ENCODE measurements around the gene CAMTA1. TPM values are rescaled to one million over a fixed set of nuclear protein-coding genes. Genes with fewer than 3 reads are reported as not detected.

CAMTA1 gene
- total RNA-seq, 6 experiments from 2014 or later = 78.1 to 96.6 (median 86.1) TPM

- peaks cover 19% of the 10 kb centered on the region for H3K4me1 Mint-ChIP-seq (ENCODE audit: low read depth)
- H3K27me3 Mint-ChIP-seq (ENCODE audit: insufficient read depth) = peaks cover 9% of the 10 kb centered on the region
- H3K9me3 Mint-ChIP-seq = peaks cover 5% of the 10 kb centered on the region; the same call in 1 of the 2 replicates
- no peak overlapping the region for H3K4me3 Mint-ChIP-seq
- H3K27ac Mint-ChIP-seq = no peak overlapping the region
- TF ChIP-seq, protein P1, sequence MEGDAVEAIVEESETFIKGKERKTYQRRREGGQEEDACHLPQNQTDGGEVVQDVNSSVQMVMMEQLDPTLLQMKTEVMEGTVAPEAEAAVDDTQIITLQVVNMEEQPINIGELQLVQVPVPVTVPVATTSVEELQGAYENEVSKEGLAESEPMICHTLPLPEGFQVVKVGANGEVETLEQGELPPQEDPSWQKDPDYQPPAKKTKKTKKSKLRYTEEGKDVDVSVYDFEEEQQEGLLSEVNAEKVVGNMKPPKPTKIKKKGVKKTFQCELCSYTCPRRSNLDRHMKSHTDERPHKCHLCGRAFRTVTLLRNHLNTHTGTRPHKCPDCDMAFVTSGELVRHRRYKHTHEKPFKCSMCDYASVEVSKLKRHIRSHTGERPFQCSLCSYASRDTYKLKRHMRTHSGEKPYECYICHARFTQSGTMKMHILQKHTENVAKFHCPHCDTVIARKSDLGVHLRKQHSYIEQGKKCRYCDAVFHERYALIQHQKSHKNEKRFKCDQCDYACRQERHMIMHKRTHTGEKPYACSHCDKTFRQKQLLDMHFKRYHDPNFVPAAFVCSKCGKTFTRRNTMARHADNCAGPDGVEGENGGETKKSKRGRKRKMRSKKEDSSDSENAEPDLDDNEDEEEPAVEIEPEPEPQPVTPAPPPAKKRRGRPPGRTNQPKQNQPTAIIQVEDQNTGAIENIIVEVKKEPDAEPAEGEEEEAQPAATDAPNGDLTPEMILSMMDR (IDR thresholded peaks at IDR 0.05) = no peak
- H3K36me3 Mint-ChIP-seq (ENCODE audit: low read depth) = no peaks in the 10 kb centered on the region; the same call in 1 of the 2 replicates
- no peak for DNase-seq
Measured at GRCh38 chr1:7389906-7390603, 604.8 kb downstream of the CAMTA1 start.

DNA sequence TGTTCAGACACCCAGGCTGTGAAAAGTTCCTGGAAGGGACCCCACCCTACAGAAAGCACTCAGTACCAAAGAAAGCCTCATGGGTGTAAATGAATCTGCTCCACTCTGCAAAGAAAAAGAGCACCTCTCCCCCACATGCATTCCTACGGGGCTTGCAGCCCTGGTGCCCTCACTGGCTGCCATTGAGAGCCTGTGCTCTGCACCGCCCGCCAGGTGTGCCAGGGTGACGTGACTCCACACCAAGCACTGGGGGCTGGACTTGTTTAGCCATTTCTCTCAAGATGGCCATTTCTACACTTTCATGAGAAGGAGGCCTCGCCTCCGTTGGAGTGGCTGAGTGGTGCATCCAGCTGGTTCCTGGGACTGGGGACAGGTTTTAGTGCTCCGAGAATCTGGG is 605.3 kb downstream of the CAMTA1 start:
- DNase-seq = no peak
- no peak overlapping the region for H3K27ac Mint-ChIP-seq
- peaks cover 10% of the 10 kb centered on the region for H3K9me3 Mint-ChIP-seq
- H3K36me3 Mint-ChIP-seq (ENCODE audit: low read depth) = peaks cover 5% of the 10 kb centered on the region; the same call in 1 of the 2 replicates
- H3K27me3 Mint-ChIP-seq (ENCODE audit: insufficient read depth) = peaks cover 5% of the 10 kb centered on the region
- TF ChIP-seq, protein P1 (IDR thresholded peaks at IDR 0.05) = no peak
- no peak overlapping the region for H3K4me3 Mint-ChIP-seq
- H3K4me1 Mint-ChIP-seq (ENCODE audit: low read depth) = peaks cover 19% of the 10 kb centered on the region

DNA sequence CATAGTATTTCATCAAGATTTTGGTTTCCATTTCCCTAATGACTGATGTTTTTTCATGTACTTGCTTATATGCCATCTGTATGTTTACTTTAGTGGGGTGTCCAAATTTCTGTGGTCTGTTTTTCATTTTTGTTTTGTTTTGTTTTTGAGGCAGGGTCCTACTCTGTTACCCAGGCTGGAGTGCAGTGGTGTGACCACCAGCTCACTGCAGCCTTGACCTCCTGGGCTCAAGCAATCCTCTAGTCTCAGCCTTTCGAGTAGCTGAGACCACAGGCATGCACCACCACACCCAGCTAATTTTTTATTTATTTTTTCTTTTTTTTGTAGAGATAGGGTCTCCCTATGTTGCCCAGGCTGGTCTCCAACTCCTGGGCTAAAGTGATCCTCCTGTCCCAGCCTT is 607.9 kb downstream of the CAMTA1 start:
- DNase-seq = no peak
- no peak overlapping the region for H3K4me3 Mint-ChIP-seq
- peaks cover 22% of the 10 kb centered on the region for H3K36me3 Mint-ChIP-seq (ENCODE audit: low read depth)
- TF ChIP-seq, protein P1 (IDR thresholded peaks at IDR 0.05) = no peak
- H3K4me1 Mint-ChIP-seq (ENCODE audit: low read depth) = peaks cover 19% of the 10 kb centered on the region
- peaks cover 30% of the 10 kb centered on the region for H3K9me3 Mint-ChIP-seq
- H3K27me3 Mint-ChIP-seq (ENCODE audit: insufficient read depth) = peaks cover 3% of the 10 kb centered on the region
- H3K27ac Mint-ChIP-seq = no peak overlapping the region

GRCh38 chr1:7395251-7395650 is 610.0 kb downstream of the CAMTA1 start:
- Mint-ChIP-seq H3K27ac (no peak overlapping the region), H3K4me1 (ENCODE audit: low read depth) (peaks cover 13% of the 10 kb centered on the region), H3K9me3 (peaks cover 41% of the 10 kb centered on the region), H3K27me3 (ENCODE audit: insufficient read depth) (peaks cover 3% of the 10 kb centered on the region; the same call in 1 of the 2 replicates), H3K4me3 (no peak overlapping the region), H3K36me3 (ENCODE audit: low read depth) (peaks cover 35% of the 10 kb centered on the region)
- TF ChIP-seq, protein P1 (IDR thresholded peaks at IDR 0.05) = no peak
- no peak for DNase-seq

DNA sequence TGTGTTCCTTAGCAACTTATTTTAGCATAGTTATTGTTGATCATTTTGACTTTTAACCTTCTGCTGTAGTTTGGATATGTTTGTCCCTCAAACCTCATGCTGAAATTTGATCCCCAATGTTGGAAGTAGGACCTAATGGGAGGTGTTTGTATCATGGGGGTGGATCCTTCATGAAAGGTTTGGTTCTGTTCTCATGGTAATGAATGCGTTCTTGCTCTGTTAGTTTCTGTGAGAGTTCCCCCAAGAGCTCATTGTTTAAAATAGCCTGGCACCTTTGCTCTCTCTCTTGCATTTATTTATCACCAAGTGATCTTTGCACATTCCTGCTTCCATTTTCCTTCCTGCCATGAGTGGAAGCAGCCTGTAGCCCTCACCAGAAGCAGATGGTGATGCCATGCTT is 613.7 kb downstream of the CAMTA1 start:
- Mint-ChIP-seq H3K36me3 (ENCODE audit: low read depth) (peaks cover 37% of the 10 kb centered on the region), H3K4me1 (ENCODE audit: low read depth) (peaks cover 25% of the 10 kb centered on the region), H3K27me3 (ENCODE audit: insufficient read depth) (peaks cover 3% of the 10 kb centered on the region; the same call in 1 of the 2 replicates), H3K4me3 (no peak overlapping the region), H3K27ac (no peak overlapping the region), H3K9me3 (peaks cover 43% of the 10 kb centered on the region)
- TF ChIP-seq, protein P1 (IDR thresholded peaks at IDR 0.05) = no peak
- no peak for DNase-seq
